SU-DHL-6 (cell line): ENCODE measurements around the gene DYNLT1.

Source experiments
- H2AFZ ChIP-seq: fragments of 200-600 bp; sonication (generic); 2 replicates; pipeline ENCODE4 v1.6.1; 2014; ENCODE audit warnings: low read depth, mild to moderate bottlenecking, moderate library complexity, mixed read lengths, antibody characterized with exemption, low read length; ENCODE audit not compliant: severe bottlenecking
- H3F3A ChIP-seq: fragments of 200-600 bp; shearing (Covaris generic); 2 replicates; pipeline ENCODE4 v1.6.0; 2016; ENCODE audit warnings: antibody characterized with exemption, mild to moderate bottlenecking; ENCODE audit not compliant: insufficient read depth
- H3K27ac ChIP-seq: fragments of 200-600 bp; sonication (generic); 2 replicates; pipeline ENCODE4 v1.5.1; 2016; ENCODE audit warnings: low read depth, mild to moderate bottlenecking, low read length, moderate library complexity, mixed read lengths
- H3K27me3 ChIP-seq: fragments of 200-600 bp; sonication (generic), shearing (Covaris generic); 2 replicates; pipeline ENCODE4 v1.6.0; 2014; ENCODE audit warnings: mild to moderate bottlenecking, low read length
- H3K36me3 ChIP-seq: fragments of 200-600 bp; sonication (generic); 2 replicates; pipeline ENCODE4 v1.6.1; 2014; ENCODE audit warnings: mild to moderate bottlenecking, low read length, mixed read lengths
- H3K4me2 ChIP-seq: fragments of 300-600, 200-600 bp; shearing (Covaris generic), sonication (generic); 2 replicates; pipeline ENCODE4 v1.6.0; 2014; ENCODE audit warnings: low read length, low read depth, mild to moderate bottlenecking; ENCODE audit not compliant: poor library complexity, severe bottlenecking
- H3K4me3 ChIP-seq: fragments of 200-600 bp; sonication (generic); 2 replicates; pipeline ENCODE4 v1.5.1; 2014; ENCODE audit warnings: antibody characterized with exemption, low read length, mild to moderate bottlenecking, mixed read lengths; ENCODE audit not compliant: insufficient read depth, poor library complexity, severe bottlenecking
- H3K79me2 ChIP-seq: fragments of 200-600 bp; sonication (generic); 2 replicates; pipeline ENCODE4 v1.6.1; 2014; ENCODE audit warnings: mild to moderate bottlenecking, low read length, moderate library complexity; ENCODE audit not compliant: insufficient read depth
- H3K9ac ChIP-seq: fragments of 200-600 bp; sonication (generic); 2 replicates; pipeline ENCODE4 v1.7.0; 2014; ENCODE audit warnings: mild to moderate bottlenecking, low read length
- H3K9me2 ChIP-seq: fragments of 200-600 bp; sonication (generic); replicated peaks from 2 replicates; pipeline ENCODE4 v1.6.1; 2014; ENCODE audit warnings: low read length; ENCODE audit not compliant: insufficient read depth
- H3K9me3 ChIP-seq: fragments of 200-600 bp; sonication (generic); 2 replicates; pipeline ENCODE4 v1.6.1; 2014; ENCODE audit warnings: low read length, mixed read lengths; ENCODE audit not compliant: insufficient read depth
- H4K20me1 ChIP-seq: fragments of 200-600 bp; sonication (generic); 2 replicates; pipeline ENCODE4 v1.6.1; 2014; ENCODE audit warnings: low read depth, mild to moderate bottlenecking, antibody characterized with exemption, low read length, moderate library complexity, mixed read lengths
- CTCF ChIP-seq: fragments of 200-600 bp; sonication (generic); IDR thresholded peaks from one replicate; pipeline ENCODE4 v1.5.1; 2017; ENCODE audit warnings: antibody characterized with exemption, mild to moderate bottlenecking, low read length, moderate library complexity; ENCODE audit not compliant: insufficient read depth, poor library complexity, severe bottlenecking
- EZH2phosphoT487 ChIP-seq: fragments of 200-600 bp; sonication (generic), shearing (Covaris generic); conservative IDR thresholded peaks from 2 replicates; pipeline ENCODE4 v1.6.1; 2018; ENCODE audit warnings: mild to moderate bottlenecking, antibody characterized with exemption, low read length, moderate library complexity, mixed read lengths

DYNLT1 gene

GRCh38 chr6:158622545-158623190 is 21.9 kb downstream of the DYNLT1 start:
- Histone ChIP-seq H4K20me1 (no peaks in the 10 kb centered on the region), H3K4me2 (no peak overlapping the region), H3K27me3 (no peaks in the 10 kb centered on the region), H2AFZ (no peak overlapping the region), H3K27ac (no peak overlapping the region), H3K36me3 (no peaks in the 10 kb centered on the region), H3K79me2 (no peaks in the 10 kb centered on the region), H3K9ac (no peak overlapping the region), H3K9me3 (no peaks in the 10 kb centered on the region), H3K9me2 (no peaks in the 10 kb centered on the region), H3K4me3 (no peak overlapping the region), H3F3A (no peaks in the 10 kb centered on the region)
- TF ChIP-seq CTCF (no peak), EZH2phosphoT487 (no peak)

- H3K9ac ChIP-seq, result no peak overlapping the region
- no peak overlapping the region for H3K4me2 ChIP-seq
- no peaks in the 10 kb centered on the region for H3F3A ChIP-seq
- H4K20me1 ChIP-seq, result no peaks in the 10 kb centered on the region
- H3K9me3 ChIP-seq, result no peaks in the 10 kb centered on the region
- H3K36me3 ChIP-seq, result no peaks in the 10 kb centered on the region
- no peak overlapping the region for H3K27ac ChIP-seq
- no peaks in the 10 kb centered on the region for H3K27me3 ChIP-seq
- H3K79me2 ChIP-seq, result no peaks in the 10 kb centered on the region
- H2AFZ ChIP-seq, result no peak overlapping the region
- no peak for TF ChIP-seq CTCF
- no peak for TF ChIP-seq EZH2phosphoT487
- H3K4me3 ChIP-seq, result no peak overlapping the region
- H3K9me2 ChIP-seq, result no peaks in the 10 kb centered on the region
Measured at GRCh38 chr6:158621694-158622544, 22.6 kb downstream of the DYNLT1 start.

- no peaks in the 10 kb centered on the region for H4K20me1 ChIP-seq
- no peak overlapping the region for H2AFZ ChIP-seq
- H3F3A ChIP-seq, result no peaks in the 10 kb centered on the region
- H3K9me2 ChIP-seq, result no peaks in the 10 kb centered on the region
- H3K79me2 ChIP-seq, result no peaks in the 10 kb centered on the region
- H3K36me3 ChIP-seq, result no peaks in the 10 kb centered on the region
- no peak overlapping the region for H3K4me3 ChIP-seq
- no peaks in the 10 kb centered on the region for H3K27me3 ChIP-seq
- no peak overlapping the region for H3K4me2 ChIP-seq
- TF ChIP-seq CTCF (no peak), EZH2phosphoT487 (no peak)
- H3K9ac ChIP-seq, result no peak overlapping the region
- no peak overlapping the region for H3K27ac ChIP-seq
- no peaks in the 10 kb centered on the region for H3K9me3 ChIP-seq
Measured at GRCh38 chr6:158620963-158621693, 23.4 kb downstream of the DYNLT1 start.
